HG02970 (cell line): Measurements from ENCODE around the gene ITPK1.

ENCODE experiments used
- ATAC-seq: cut with Tn5 transposase; IDR thresholded peaks from one replicate; pipeline ENCODE4 v1.9.1; 2021; ENCODE audit warnings: mild to moderate bottlenecking, moderate library complexity, moderate number of reproducible peaks; ENCODE audit not compliant: unreplicated experiment, low FRiP score

ITPK1 gene

GRCh38 chr14:92978229-92979021, 137.3 kb downstream of the ITPK1 start:
- no peak for ATAC-seq

GRCh38 chr14:92976268-92976667, 139.5 kb downstream of the ITPK1 start:
- ATAC-seq: no peak

GRCh38 chr14:92974541-92975345, 141.0 kb downstream of the ITPK1 start:
- no peak for ATAC-seq

GRCh38 chr14:92973798-92974372, 141.8 kb downstream of the ITPK1 start:
- ATAC-seq: no peak

GRCh38 chr14:92973261-92973797, 142.4 kb downstream of the ITPK1 start:
- ATAC-seq: no peak

GRCh38 chr14:92971601-92972180, 144.0 kb downstream of the ITPK1 start:
- no peak for ATAC-seq

- no peak for ATAC-seq
Measured at GRCh38 chr14:92970271-92970670, 145.5 kb downstream of the ITPK1 start.

- no peak for ATAC-seq
Measured at GRCh38 chr14:92969871-92970270, 145.9 kb downstream of the ITPK1 start.

GRCh38 chr14:92969430-92969829, 146.3 kb downstream of the ITPK1 start:
- ATAC-seq: no peak

- no peak for ATAC-seq
Measured at GRCh38 chr14:92968291-92969020, 147.3 kb downstream of the ITPK1 start.

GRCh38 chr14:92967346-92967926, 148.3 kb downstream of the ITPK1 start:
- no peak for ATAC-seq

- ATAC-seq: no peak
Measured at GRCh38 chr14:92965281-92965680, 150.4 kb downstream of the ITPK1 start.

GRCh38 chr14:92964124-92965109, 151.3 kb downstream of the ITPK1 start:
- ATAC-seq: no peak

- ATAC-seq: no peak
Measured at GRCh38 chr14:92963301-92964123, 152.2 kb downstream of the ITPK1 start.

GRCh38 chr14:92962831-92963095, 153.0 kb downstream of the ITPK1 start:
- ATAC-seq: no peak

GRCh38 chr14:92962031-92962830, 153.5 kb downstream of the ITPK1 start:
- no peak for ATAC-seq

- no peak for ATAC-seq
Measured at GRCh38 chr14:92961567-92961855, 154.2 kb downstream of the ITPK1 start.
